ENCODE data around the gene IGFBP6. TPM values are rescaled to one million over a fixed set of nuclear protein-coding genes. Genes with fewer than 3 reads are reported as not detected.

Gene IGFBP6
- total and polyA plus RNA-seq, 9 of the 15 experiments (the other 6 are each of a cell fraction or from before 2014, with no cell fraction given), result 0.15 to 1.4 (median 0.54) TPM

DNA sequence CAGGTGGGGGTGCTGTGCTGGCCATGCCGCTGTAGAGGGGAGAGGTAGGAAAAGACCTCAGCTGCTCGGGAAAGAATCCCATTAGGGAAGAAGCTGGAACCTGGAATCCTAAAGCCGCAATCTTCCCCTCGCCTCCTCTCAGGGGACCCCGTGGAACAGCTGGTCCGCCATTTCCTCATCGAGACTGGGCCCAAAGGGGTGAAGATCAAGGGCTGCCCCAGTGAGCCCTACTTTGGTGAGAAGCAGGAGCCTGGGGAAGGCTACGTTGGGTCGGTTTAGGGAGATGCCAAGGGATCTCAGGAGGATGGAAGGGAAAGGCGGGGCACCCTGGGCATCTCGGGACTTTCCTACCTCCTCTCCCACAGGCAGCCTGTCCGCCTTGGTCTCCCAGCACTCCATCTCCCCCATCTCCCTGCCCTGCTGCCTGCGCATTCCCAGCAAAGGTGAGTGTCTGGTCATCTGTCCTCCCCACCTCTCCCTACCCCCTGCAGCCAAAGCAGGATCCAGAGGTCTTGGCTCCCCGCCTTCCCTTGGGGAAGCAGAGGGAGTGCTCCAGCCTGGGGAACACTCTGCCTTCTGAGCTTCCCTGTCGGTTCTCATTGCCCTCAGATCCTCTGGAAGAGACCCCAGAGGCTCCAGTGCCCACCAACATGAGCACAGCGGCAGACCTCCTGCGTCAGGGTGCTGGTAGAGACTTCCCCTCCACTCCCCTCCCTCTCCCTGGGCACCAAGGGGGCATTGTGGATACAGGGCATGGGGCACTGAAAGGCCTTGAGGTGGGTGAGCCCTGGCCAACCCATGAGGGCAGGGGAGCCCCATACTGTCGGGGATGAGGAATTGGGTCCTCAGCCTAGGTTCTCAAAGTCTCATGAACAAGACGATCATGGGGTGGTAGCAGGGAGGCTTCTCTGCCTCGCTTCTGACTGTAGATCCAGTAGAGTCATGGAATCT lies 35.2 kb upstream of the IGFBP6 start (continued):
- TF ChIP-seq SIN3B (IDR thresholded peaks at IDR 0.05; ENCODE audit: low read depth), result no peak
- TF ChIP-seq MIER1 (IDR thresholded peaks at IDR 0.05; ENCODE audit: low read depth), result no peak
- TF ChIP-seq ZNF436 (CRISPR knock-in tag; IDR thresholded peaks at IDR 0.05), result no peak
- TF ChIP-seq, protein P1, sequence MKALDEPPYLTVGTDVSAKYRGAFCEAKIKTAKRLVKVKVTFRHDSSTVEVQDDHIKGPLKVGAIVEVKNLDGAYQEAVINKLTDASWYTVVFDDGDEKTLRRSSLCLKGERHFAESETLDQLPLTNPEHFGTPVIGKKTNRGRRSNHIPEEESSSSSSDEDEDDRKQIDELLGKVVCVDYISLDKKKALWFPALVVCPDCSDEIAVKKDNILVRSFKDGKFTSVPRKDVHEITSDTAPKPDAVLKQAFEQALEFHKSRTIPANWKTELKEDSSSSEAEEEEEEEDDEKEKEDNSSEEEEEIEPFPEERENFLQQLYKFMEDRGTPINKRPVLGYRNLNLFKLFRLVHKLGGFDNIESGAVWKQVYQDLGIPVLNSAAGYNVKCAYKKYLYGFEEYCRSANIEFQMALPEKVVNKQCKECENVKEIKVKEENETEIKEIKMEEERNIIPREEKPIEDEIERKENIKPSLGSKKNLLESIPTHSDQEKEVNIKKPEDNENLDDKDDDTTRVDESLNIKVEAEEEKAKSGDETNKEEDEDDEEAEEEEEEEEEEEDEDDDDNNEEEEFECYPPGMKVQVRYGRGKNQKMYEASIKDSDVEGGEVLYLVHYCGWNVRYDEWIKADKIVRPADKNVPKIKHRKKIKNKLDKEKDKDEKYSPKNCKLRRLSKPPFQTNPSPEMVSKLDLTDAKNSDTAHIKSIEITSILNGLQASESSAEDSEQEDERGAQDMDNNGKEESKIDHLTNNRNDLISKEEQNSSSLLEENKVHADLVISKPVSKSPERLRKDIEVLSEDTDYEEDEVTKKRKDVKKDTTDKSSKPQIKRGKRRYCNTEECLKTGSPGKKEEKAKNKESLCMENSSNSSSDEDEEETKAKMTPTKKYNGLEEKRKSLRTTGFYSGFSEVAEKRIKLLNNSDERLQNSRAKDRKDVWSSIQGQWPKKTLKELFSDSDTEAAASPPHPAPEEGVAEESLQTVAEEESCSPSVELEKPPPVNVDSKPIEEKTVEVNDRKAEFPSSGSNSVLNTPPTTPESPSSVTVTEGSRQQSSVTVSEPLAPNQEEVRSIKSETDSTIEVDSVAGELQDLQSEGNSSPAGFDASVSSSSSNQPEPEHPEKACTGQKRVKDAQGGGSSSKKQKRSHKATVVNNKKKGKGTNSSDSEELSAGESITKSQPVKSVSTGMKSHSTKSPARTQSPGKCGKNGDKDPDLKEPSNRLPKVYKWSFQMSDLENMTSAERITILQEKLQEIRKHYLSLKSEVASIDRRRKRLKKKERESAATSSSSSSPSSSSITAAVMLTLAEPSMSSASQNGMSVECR (CRISPR knock-in tag; IDR thresholded peaks at IDR 0.05), result no peak
- TF ChIP-seq, protein P2, sequence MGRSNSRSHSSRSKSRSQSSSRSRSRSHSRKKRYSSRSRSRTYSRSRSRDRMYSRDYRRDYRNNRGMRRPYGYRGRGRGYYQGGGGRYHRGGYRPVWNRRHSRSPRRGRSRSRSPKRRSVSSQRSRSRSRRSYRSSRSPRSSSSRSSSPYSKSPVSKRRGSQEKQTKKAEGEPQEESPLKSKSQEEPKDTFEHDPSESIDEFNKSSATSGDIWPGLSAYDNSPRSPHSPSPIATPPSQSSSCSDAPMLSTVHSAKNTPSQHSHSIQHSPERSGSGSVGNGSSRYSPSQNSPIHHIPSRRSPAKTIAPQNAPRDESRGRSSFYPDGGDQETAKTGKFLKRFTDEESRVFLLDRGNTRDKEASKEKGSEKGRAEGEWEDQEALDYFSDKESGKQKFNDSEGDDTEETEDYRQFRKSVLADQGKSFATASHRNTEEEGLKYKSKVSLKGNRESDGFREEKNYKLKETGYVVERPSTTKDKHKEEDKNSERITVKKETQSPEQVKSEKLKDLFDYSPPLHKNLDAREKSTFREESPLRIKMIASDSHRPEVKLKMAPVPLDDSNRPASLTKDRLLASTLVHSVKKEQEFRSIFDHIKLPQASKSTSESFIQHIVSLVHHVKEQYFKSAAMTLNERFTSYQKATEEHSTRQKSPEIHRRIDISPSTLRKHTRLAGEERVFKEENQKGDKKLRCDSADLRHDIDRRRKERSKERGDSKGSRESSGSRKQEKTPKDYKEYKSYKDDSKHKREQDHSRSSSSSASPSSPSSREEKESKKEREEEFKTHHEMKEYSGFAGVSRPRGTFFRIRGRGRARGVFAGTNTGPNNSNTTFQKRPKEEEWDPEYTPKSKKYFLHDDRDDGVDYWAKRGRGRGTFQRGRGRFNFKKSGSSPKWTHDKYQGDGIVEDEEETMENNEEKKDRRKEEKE (IDR thresholded peaks at IDR 0.05; ENCODE audit: borderline replicate concordance in 1 of 2, control insufficient read depth in 1 of 2, low read depth in 2 of 2, low read length in 1 of 2), result no peak
- TF ChIP-seq SREBF2 (CRISPR knock-in tag; IDR thresholded peaks at IDR 0.05), result no peak
- TF ChIP-seq SPI1 (IDR thresholded peaks at IDR 0.05; ENCODE audit: borderline replicate concordance, low read depth, low read length), result no peak
- no peak for TF ChIP-seq POLR3A (IDR thresholded peaks at IDR 0.05; ENCODE audit: borderline replicate concordance, extremely low read depth, insufficient read depth, insufficient read length)
- TF ChIP-seq RBM25 (IDR thresholded peaks at IDR 0.05; ENCODE audit: low read depth, low read length, severe bottlenecking), result no peak
- TF ChIP-seq POLR2G (IDR thresholded peaks at IDR 0.05; ENCODE audit: low read depth, low read length), result 0 out of 2 replicates have a peak, but pooled peaks have one; percentile 24
- no peak for TF ChIP-seq ZFP1 (CRISPR knock-in tag; IDR thresholded peaks at IDR 0.05)
- no peak for TF ChIP-seq PHF21A (IDR thresholded peaks at IDR 0.05; ENCODE audit: borderline replicate concordance, low read depth)
- TF ChIP-seq CAMTA2 (CRISPR knock-in tag; conservative IDR thresholded peaks at IDR 0.05), result no peak
- no peak for TF ChIP-seq POLR2AphosphoS5 (IDR thresholded peaks at IDR 0.05; ENCODE audit: control insufficient read depth, insufficient read depth, low read depth, low read length)
- no peak for TF ChIP-seq SUPT5H (IDR thresholded peaks at IDR 0.05)
- TF ChIP-seq, protein P3, sequence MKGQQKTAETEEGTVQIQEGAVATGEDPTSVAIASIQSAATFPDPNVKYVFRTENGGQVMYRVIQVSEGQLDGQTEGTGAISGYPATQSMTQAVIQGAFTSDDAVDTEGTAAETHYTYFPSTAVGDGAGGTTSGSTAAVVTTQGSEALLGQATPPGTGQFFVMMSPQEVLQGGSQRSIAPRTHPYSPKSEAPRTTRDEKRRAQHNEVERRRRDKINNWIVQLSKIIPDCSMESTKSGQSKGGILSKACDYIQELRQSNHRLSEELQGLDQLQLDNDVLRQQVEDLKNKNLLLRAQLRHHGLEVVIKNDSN (CRISPR knock-in tag; IDR thresholded peaks at IDR 0.05), result no peak
- no peak for TF ChIP-seq HIVEP1 (CRISPR knock-in tag; IDR thresholded peaks at IDR 0.05)
